HG03565 (cell line): ENCODE data around the gene NBEAL1.
"Not testable (repeated sequence)": the region's sequence is repeated elsewhere in the genome, so short reads cannot be mapped to it uniquely, and the experiment has no call there.

Source experiments
- ATAC-seq: cut with Tn5 transposase; IDR thresholded peaks from one replicate; pipeline ENCODE4 v1.9.1; 2021; ENCODE audit warnings: mild to moderate bottlenecking, moderate library complexity; ENCODE audit not compliant: unreplicated experiment

Gene NBEAL1

DNA sequence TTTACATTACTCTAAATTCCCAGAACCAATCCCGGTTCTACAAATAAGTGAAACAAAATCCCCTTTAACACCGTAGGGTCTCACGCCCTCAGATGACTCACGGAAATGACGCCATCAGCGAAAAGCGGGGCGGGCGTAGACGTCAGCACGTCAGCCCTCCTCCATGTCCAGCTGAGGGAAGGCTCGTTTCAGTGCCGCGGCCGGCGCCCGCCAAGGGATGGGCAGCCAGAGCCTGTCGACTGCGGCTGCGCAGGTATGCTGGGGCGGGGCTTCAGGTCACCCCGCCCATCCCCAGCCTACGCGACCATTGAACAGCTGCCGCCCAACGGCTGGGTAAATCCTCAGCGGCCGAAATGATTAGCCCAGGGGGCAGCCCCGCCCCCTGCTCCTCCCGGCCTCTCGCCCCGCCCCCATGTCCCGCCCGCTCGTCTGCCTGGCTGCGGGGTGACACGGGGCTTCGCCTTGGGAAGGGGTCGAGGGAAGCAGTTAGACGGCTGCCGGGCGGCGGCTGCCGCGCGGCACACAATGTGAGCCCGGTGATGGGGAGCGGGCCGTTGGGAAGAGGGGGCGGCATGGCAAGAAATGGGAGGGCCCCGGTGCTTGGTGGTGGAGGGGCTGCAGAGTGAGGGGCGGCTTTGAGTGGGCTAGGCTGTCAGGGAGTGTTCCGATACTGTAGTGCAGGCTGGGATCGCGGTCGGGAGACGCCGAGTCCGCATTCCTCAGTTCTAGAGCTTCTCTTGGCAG is at the start of gene NBEAL1:
TSS of gene NBEAL1 (plus strand) at position 420 of the 744 bp plus-strand sequence. CDS start 1,510 bp downstream, outside the sequence.
- ATAC-seq, result peak; percentile 95

DNA sequence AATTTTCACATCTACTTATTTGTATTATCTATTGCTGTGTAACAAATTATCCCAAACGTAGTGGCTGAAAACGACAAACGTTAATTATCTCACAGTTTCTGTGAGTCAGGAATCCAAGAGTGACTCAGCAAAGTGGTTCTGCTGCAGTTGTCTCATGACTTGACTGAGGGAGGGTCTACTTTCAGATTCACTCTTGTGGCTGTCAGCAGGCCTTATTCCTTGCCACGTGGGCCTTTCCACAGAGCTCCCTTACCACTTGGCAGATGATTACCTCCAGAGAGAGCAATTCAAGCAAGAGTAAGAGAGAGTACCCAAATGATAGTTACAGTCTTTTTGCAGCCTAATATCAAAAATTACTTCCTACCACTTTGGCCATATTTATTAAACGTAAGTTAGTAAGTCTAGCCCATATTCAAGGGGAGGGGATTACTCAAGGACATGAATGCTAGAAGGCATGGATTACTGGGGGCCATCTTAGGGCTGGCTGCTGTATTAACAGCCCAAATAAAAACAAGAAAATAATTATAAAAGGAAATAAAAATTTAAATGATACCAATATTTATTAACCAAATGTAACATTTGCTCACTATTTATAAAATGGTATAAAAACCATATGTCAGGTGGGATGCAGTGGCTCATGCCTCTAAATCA is 48.7 kb upstream of the NBEAL1 start:
- ATAC-seq, result peak; percentile 68

DNA sequence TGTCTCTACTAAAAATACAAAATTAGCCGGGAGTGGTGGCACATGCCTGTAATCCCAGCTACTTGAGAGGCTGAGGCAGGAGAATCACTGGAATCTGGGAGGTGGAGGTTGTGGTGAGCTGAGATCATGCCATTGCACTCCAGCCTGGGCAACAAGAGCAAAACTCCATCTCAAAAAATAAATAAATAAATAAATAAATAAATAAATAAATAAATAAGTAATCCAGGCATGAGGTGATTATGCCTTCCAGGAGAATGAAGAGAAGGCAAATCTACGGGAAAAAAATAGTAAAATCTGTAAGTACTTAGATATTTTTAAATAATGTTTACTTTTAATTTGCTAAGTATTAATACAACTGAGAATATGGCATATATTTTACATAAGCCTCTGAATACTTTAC is 45.3 kb upstream of the NBEAL1 start:
- ATAC-seq, result not testable (repeated sequence)

DNA sequence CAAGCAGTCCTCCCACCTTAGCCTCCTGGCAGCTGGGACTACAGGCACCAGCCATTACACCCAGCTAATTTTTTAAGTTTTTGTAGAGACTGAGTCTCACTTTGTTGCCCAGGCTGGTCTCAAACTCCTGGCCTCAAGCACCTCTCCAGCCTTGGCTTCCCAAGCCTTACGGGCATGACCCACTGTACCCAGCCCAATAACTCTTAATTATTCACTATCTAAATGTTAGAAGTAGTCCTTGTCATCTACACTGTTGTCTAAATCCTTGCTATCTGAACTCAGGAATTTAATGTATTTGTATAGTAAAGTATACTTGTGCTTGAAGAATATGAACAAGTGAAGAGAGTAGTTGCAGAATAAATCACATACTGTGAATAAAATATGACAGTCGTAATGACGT is 37.9 kb upstream of the NBEAL1 start:
- no peak for ATAC-seq

DNA sequence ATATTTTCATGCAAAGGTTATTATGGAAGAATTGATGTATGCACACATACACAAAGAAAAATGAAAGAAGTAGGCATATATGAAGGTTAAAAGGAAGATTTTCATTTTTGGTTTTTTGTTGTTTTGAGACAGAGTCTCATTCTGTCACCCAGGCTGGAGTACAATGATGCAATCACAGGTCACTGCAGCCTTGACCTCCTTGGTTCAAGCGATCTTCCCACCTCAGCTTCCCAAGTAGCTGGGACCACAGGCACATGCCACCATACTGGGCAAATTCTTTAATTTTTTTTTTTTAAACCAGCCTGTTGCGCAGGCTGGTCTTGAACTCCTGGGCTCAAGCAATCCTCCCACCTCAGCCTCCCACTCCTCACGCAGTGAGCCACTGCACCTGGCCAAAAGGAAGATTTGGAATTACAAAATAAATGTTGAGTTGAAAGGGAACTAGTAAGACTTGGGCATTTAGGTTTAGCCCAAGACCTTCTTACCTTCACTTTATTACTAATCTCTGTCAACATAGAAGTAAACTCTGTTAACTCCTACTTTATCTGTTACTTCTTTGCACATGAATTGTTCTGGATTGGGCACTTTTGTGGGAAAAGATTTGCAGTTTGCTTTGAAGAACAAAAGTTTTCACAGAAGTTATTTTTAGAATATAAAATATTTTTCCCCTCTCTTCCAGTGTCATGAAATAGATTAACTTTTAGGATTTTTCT is 31.7 kb upstream of the NBEAL1 start:
- no peak for ATAC-seq

DNA sequence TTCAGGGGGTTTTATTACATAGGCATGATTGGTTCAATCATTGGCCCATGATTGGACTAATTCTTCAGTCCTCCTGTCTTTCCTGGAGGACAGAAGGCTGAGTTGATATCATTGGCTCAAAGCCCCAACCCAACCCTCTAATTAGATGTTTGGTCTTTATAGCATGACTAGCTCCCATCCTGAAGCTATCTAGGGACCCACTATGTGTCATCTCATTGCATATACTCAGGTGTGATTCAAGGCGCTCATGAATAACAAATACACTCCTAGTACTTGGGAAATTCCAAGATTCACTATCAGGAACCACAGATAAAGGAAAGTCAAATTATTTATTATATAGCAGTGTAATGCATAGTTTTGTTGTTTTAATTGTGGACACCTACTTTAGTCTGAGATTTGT is 24.9 kb upstream of the NBEAL1 start:
- ATAC-seq, result no peak

DNA sequence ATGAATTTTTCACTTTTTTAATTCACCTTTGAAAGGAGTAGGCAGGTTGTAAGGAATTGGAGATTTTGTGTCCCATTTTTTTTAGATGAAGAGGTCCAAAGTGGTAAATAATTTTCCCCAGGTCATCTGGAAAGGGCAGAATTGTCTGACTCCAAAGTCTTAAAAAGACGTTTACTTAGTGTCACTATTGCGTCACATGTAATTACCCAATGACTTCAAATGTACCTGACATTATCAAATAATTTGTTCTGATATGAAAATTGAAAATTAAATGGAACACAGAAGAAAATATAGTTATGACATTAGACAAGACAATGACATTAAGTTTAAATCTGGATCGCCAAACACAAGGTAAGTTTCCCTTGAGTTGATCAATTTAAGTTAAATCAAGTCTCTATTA is 24.2 kb upstream of the NBEAL1 start:
- ATAC-seq, result no peak

DNA sequence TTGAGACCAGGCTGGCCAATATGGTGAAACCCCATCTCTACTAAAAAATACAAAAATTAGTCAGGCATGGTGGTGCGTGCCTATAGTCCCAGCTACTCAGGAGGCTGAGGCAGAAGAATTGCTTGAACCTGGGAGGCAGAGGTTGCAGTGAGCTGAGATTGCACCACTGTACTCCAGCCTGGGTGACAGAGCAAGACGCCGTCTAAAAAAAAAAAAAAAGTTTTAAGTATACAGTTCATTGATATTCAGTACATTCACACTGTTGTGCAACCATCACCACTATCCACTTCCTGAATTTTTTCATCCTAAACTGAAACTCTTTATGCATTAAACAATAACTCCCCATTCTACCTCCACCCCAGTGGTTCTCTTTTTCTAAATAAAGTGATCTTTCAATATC is 17.6 kb upstream of the NBEAL1 start:
- ATAC-seq, result not testable (repeated sequence)

DNA sequence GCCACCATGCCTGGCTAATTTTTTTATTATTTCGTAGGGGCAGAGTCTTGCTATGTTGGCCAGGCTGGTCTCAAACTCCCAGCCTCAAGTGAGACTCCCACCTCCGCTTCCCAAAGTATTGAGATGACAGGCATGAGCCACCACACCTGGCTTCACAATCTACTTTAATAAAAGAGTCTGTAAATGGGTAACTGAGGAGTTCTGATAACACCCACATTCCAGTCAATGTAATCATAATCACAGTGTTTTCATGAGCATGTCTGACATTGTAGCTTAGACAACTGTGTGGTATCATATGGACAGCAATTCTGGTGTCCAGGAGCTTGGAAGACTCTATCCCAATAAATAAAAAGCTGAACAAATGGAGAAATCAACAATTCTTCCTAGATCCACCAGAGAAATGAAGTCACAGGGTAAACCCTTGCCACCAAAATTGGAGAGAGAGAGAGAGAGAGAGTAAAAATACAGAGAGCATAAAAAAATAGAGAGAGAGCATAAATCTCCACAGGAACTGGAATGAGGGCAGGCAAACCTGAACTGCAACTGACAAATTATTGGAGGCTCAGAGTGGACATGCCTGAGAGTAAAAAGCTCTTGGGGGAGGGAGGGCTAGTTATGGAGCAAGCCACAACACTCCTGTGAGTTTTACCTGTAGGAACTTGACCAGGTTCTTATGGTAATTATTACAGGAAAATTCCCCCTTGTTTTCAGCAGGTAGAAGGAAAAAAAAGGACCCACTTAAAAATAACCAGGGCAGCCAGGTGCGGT is 12.4 kb upstream of the NBEAL1 start:
- no peak for ATAC-seq

DNA sequence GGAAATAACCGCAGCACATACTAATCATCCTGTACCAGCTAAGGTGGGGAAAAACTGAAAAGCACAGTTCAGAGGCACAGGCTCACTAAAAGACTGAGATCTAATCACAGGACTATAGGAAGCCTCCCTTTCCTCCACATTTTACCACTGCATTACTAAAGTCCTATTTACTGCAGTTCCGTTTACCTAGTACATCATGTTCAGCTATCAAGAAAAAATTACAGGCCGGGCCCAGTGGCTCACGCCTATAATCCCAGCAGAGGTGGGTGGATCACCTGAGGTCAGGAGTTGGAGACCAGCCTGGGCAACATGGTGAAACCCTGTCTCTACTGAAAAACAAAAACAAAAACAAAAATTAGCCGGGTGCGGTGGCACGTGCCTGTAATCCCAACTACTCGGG is 11.0 kb upstream of the NBEAL1 start:
- ATAC-seq, result no peak

DNA sequence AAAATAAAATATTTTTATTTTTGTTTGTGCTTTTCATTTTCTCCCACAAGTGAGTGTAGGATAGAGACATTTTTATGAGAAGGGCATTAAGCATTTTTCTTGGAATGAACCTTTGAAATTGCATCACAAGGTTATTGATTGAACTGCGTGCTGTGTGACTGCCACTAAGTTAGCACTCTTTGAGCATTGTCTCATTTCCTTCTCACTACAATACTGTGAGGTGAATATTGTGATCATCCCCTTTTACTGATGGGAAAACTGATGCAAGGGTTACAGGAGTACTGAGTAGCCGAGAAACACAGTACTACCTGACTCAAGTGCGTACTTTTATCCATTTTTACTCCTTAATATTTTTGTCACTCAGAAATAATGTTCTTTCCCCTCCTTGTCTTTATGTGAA is 2.0 kb downstream of the NBEAL1 start:
- ATAC-seq, result no peak

DNA sequence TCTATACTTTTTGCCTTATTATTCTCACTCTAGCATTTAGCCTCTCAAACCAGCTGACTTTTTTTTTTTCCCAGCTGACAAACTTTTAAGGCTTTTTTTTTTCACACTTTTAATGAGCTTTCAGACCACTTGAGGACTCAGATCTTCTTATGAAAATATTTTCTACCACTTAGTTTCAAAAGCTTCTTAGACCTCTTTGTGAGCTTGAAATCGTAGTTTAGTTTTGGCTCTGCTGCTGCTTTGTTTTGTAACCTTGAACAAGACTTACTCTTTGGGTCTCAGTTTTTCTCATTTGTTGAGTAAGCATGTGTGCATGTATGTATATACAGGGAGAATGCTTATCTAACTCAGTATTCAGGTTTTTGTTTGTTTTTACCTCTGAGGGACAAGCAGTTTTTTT is 3.5 kb downstream of the NBEAL1 start:
- no peak for ATAC-seq

DNA sequence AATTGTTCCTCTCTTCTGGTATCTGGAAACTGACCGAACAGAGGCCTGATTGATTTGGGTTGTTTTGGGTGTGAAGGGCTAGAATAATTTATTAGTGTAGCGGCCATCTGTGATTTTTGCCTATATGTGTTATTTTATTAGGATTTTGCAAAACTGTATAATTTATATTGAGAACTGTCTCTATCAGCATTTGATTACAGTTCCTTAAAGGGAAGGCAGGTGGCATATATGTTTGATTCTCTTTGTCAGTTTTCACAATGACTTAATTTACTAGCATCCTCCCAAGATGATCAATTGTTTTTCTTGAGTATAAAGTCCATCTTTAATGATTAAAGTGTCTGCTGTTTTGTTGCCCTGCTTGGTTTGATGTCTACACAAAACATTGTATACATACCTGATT is 4.5 kb downstream of the NBEAL1 start:
- no peak for ATAC-seq

DNA sequence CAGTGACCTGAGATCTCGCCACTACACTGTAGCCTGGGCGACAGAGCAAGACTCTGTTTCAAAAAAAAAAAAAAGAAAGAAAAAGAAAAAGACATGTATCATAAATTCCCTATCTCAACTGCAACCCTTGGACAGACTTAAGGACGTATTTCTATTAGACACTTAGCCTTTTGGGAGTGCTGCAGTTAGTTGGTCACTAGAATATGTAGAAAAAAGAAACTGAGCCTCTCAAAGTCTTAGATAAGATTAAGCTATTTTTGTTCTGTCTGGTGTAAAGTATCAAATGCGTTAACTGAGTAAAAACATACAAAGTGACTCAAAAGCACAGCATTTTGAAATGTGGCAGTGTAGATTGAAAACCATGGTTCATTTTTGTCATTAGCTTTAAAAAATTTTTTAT is 7.3 kb downstream of the NBEAL1 start:
- no peak for ATAC-seq

DNA sequence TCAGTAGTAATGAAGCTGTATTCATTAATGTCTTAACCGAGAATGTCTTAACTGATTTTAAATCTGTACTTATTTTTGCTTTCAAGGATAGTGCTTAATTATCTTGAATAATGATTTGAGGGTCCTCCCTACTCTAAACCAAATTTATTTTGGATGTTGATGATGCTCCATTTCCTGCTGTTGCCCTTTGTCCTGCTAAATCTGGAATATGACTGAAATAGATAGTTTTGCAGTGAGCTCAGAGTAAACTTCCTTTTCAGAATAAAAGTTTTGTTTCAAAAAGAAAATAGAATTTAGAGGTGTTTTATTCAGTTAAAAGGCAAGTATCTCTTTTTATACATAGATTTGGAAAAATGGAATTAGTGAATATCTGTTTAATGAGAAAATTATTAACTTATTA is 8.1 kb downstream of the NBEAL1 start:
- no peak for ATAC-seq

DNA sequence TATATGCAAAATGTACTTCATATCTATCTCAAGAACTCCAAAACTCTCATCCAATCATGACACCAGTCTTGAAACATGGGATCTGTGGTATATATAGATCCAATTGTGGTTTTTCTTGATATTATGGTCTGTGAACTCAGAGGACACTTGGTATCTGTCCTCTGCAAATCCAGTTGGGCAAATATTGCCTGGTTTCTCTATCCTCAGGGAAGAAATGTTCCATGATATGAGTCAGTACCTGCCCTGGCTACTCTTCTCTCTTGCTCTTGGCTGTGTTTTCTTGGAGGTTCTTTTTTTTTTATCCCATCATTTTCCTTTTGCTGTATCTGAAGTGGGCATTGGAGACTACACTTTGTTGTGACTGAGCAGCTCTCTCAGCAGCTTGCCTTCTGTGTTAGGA is 10.9 kb downstream of the NBEAL1 start:
- no peak for ATAC-seq

DNA sequence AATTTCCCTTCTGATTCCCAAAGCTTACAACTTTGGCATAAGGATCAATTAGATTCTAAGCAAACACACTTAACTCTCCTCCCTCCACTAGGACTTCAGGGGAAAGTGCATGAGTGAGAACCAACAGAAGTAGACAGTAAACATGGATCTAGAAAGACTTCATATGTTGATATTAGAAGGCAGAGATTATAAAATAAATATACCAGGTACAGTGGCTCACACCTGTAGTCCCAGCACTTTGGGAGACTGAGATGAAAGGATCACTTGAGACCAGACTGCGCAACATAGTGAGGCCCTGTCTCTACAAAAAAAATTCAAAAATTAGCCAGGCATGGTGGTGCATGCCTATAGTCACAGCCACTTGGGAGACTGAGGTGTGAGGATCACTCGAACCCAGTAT is 15.9 kb downstream of the NBEAL1 start:
- no peak for ATAC-seq

DNA sequence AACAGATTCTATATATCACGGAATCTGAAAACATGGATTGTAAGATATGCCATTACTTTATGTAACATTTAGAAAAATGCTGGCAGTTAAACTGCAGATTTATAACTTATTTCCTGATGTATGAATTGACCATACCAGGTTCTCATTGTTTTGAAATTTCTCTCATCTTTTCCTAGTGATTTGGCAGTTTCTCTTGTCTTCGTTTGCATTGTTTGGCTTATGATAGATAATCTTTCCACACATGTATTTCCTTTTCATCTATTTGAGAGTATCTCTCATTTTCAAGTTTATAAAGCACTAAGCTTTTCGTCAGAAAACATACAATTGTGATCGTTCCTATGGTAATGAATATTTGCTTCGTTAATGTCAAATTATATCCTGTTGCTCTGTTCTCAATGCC is 16.3 kb downstream of the NBEAL1 start:
- no peak for ATAC-seq

DNA sequence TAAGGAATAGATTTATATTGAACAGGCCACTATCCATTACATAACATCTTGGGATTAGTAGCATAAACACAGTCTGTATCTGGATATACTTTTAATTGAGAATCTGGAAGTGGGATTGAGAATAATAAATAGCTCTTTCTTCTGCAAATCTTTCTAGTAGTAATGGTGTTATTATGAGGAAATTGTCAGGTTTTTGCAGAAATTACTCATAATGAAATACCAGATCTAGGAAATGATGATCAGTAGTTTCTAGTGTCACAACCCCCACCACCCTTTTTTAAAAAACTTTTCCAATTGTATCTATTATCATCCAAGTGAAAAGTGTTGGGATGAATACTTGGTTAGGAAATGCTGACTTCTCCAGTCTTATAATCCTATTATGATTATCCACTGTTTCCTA is 18.7 kb downstream of the NBEAL1 start:
- ATAC-seq, result no peak

DNA sequence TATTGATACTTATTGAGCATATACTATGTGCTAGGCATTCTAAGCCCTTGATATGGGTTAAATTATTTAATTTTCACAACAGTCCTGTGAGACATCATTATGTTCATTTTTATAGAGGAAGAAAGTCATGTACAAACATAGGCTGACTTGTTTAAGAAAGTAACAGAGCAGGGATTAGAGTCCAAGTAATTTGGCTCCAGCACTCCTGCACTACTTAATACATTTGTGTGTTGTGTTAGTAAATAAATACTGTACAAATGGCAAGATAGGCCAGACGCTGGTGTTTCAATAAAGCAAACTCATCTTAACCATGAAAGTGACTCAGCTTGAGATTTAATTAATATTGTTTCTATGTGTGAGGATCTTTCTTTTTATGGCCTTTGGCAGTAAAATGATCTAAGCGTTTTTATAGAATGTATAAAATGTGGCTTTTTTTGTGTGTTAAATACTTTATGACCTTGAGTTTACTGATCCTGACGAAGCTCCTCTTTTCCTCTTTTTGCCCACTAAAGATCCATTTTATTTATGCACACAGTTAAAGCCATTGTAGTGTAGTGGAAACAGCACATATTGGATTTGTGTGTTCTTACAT is 21.3 kb downstream of the NBEAL1 start:
- ATAC-seq, result no peak

DNA sequence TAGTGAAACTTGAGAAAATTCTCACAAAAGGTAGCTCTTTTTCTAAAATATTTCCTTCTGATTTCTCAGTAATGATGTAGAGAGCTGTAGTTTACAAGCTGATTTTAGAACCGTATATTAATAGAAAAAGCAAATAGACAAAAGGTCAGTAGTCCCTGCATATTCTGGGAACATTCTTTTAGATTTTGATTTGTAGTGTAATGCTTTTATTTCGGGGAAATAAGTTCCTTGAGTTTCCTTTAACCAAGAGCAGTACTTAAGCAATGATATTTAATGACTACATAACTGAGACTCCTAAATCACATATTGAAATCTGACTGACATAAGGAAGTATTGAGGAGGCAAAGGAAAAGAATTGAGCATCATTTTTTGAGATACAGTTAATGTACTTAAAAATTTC is 22.4 kb downstream of the NBEAL1 start:
- ATAC-seq, result no peak
